Panc1 (cell line): ENCODE measurements around the gene DIPK1B. TPM values are rescaled to one million over a fixed set of nuclear protein-coding genes. Genes with fewer than 3 reads are reported as not detected.

Experiments
- ATAC-seq: fragments of 200-7000 bp; cut with Tn5 transposase; 2 replicates; pipeline ENCODE4 v1.9.1; 2020; ENCODE audit warnings: mild to moderate bottlenecking, moderate library complexity
- BruUV-seq: library from RNA; stranded (reverse); fragments of 400-500 nt; replicated peaks from 2 replicates; lab custom pipeline; 2021; lab: Mats Ljungman, UMichigan
- CTCF ChIA-PET: fragments of 300-600 bp; sonication (Branson Sonifier 250); formaldehyde crosslinking; loops from one replicate; lab custom pipeline; 2022; ENCODE audit warnings: antibody characterized with exemption; lab: Charles Lee
- POLR2A ChIA-PET: fragments of 300-600 bp; sonication (Branson Sonifier 250); formaldehyde crosslinking; loops from one replicate; lab custom pipeline; 2022; ENCODE audit warnings: antibody characterized with exemption; lab: Charles Lee
- DNase-seq: peaks from one replicate; pipeline ENCODE4 v3.0.0-alpha.2; 2010; ENCODE audit warnings: low read depth, low spot score
- H3K27ac ChIP-seq: 2 replicates; pipeline ENCODE4 v1.5.1; 2011; ENCODE audit warnings: mild to moderate bottlenecking, low read length, inconsistent platforms
- H3K27me3 ChIP-seq: fragments of 200-500 bp; sonication (Bioruptor generic); 2 replicates; pipeline ENCODE4 v1.6.0; 2014; ENCODE audit warnings: low read length, inconsistent platforms; ENCODE audit not compliant: control insufficient read depth, insufficient read depth
- H3K36me3 ChIP-seq: fragments of 200-500 bp; sonication (Bioruptor generic); 2 replicates; pipeline ENCODE4 v1.5.1; 2014; ENCODE audit warnings: inconsistent platforms, mild to moderate bottlenecking, low read length, moderate library complexity; ENCODE audit not compliant: control insufficient read depth, insufficient read depth
- H3K4me1 ChIP-seq: 2 replicates; pipeline ENCODE4 v1.5.1; 2011; ENCODE audit warnings: inconsistent platforms, mild to moderate bottlenecking, low read length, moderate library complexity; ENCODE audit not compliant: control insufficient read depth, insufficient read depth
- H3K4me3 ChIP-seq, 2 experiments: 2 replicates each; pipeline ENCODE4 v1.5.1; 2011 to 2012; ENCODE audit warnings: low read depth in 2 of 2, low read length in 2 of 2, mild to moderate bottlenecking in 2 of 2, inconsistent platforms in 1 of 2, moderate library complexity in 1 of 2
- H3K9me3 ChIP-seq: fragments of 200-500 bp; sonication (Bioruptor generic); 2 replicates; pipeline ENCODE4 v1.5.1; 2014; ENCODE audit warnings: low read depth, mild to moderate bottlenecking, inconsistent platforms, low read length, moderate library complexity; ENCODE audit not compliant: control insufficient read depth, insufficient read depth
- CTCF ChIP-seq: fragments of 450-650 bp; IDR thresholded peaks from 2 replicates; pipeline ENCODE4 v1.5.1; 2017; ENCODE audit warnings: mild to moderate bottlenecking
- POLR2AphosphoS5 ChIP-seq: IDR thresholded peaks from 2 replicates; pipeline ENCODE4 v1.6.1; 2012; ENCODE audit warnings: mild to moderate bottlenecking, low read depth, low read length, moderate library complexity
- REST ChIP-seq, 2 experiments: IDR thresholded peaks; 2 replicates each; pipeline ENCODE4 v1.6.1; 2011 to 2012; ENCODE audit warnings: low read depth in 2 of 2, control low read depth in 1 of 2, low read length in 1 of 2, mild to moderate bottlenecking in 1 of 2, moderate library complexity in 1 of 2; ENCODE audit not compliant: insufficient read depth in 1 of 2
- SIN3A ChIP-seq: IDR thresholded peaks from 2 replicates; pipeline ENCODE4 v1.6.1; 2012; ENCODE audit warnings: low read depth, mild to moderate bottlenecking, low read length, moderate library complexity, borderline replicate concordance; ENCODE audit not compliant: insufficient read depth
- TCF7L2 ChIP-seq: IDR thresholded peaks from 2 replicates; pipeline ENCODE4 v1.6.1; 2011; ENCODE audit warnings: mild to moderate bottlenecking, low read depth, low read length, inconsistent platforms
- in situ Hi-C: cut with HindIII; loops from 2 replicates; pipeline ENCODE4 v1.10.0; 2016; ENCODE audit warnings: low sequenced_read_pairs, low pct_unique_long_range_greater_than_20kb
- intact Hi-C: fragments of 100-400 bp; cut with micrococcal nuclease; formaldehyde crosslinking; loops from one replicate; pipeline ENCODE4 v1.10.0; 2022; ENCODE audit not compliant: unreplicated experiment
- total RNA-seq: library from RNA; stranded (reverse); gene quantifications from one replicate; pipeline ENCODE4 v1.2.1, GENCODE V29; 2021; ENCODE audit not compliant: unreplicated experiment

The DIPK1B gene
- total RNA-seq, 1 experiment from 2014 or later, result 10.6 TPM

GRCh38 chr9:136668983-136669790 is 43.2 kb upstream of the DIPK1B start:
- ATAC-seq (peak; percentile 15), DNase-seq (no peak)
- ChIA-PET POLR2A (interaction anchor here (0.5 kb wide), 1 partner anchor 12 kb away, joined by 6 read pairs; no protein-coding TSS in a partner anchor), CTCF (no interaction called here)
- Histone ChIP-seq H3K36me3 (no peaks in the 10 kb centered on the region), H3K27me3 (no peaks in the 10 kb centered on the region), H3K4me3 (no peak overlapping the region), H3K4me1 (peaks cover 59% of the 10 kb centered on the region), H3K27ac (peak overlapping the region; percentile 54; the same call in 1 of the 2 replicates), H3K9me3 (no peaks in the 10 kb centered on the region)
- no TSS peak for BruUV-seq
- TF ChIP-seq POLR2AphosphoS5 (no peak), REST (IDR thresholded peaks at IDR 0.05; ENCODE audit: insufficient read depth in 1 of 2, low read depth in 2 of 2, low read length in 1 of 2) (no peak), CTCF (no peak), SIN3A (no peak), TCF7L2 (no peak)
- in situ Hi-C loops, result no loop called here
- intact Hi-C loops, result no loop called here

GRCh38 chr9:136669791-136670464 is 42.4 kb upstream of the DIPK1B start:
- DNase-seq, result no peak
- H3K36me3 ChIP-seq, result no peaks in the 10 kb centered on the region
- CTCF ChIA-PET, result no interaction called here
- no peak overlapping the region for H3K4me3 ChIP-seq
- intact Hi-C loops (no loop called here), in situ Hi-C loops (no loop called here)
- TF ChIP-seq REST (IDR thresholded peaks at IDR 0.05; ENCODE audit: insufficient read depth in 1 of 2, low read depth in 2 of 2, low read length in 1 of 2) (no peak), CTCF (no peak), POLR2AphosphoS5 (no peak), SIN3A (no peak), TCF7L2 (no peak)
- peaks cover 59% of the 10 kb centered on the region for H3K4me1 ChIP-seq
- ATAC-seq, result no peak
- POLR2A ChIA-PET, result interaction anchor here (0.6 kb wide), 1 partner anchor 1498 kb away, joined by 6 read pairs; no protein-coding TSS in a partner anchor
- 0 out of 2 replicates have a peak overlapping the region, but pooled peaks have one; percentile 29 for H3K27ac ChIP-seq
- no TSS peak for BruUV-seq
- H3K9me3 ChIP-seq, result no peaks in the 10 kb centered on the region
- no peaks in the 10 kb centered on the region for H3K27me3 ChIP-seq
